AG08395 (cell line): Measurements from ENCODE around the gene PLPPR1.

ENCODE experiments used
- DNase-seq: peaks from one replicate; pipeline ENCODE4 v3.0.0; 2012; ENCODE audit warnings: mixed read lengths, low spot score

PLPPR1 gene

DNA sequence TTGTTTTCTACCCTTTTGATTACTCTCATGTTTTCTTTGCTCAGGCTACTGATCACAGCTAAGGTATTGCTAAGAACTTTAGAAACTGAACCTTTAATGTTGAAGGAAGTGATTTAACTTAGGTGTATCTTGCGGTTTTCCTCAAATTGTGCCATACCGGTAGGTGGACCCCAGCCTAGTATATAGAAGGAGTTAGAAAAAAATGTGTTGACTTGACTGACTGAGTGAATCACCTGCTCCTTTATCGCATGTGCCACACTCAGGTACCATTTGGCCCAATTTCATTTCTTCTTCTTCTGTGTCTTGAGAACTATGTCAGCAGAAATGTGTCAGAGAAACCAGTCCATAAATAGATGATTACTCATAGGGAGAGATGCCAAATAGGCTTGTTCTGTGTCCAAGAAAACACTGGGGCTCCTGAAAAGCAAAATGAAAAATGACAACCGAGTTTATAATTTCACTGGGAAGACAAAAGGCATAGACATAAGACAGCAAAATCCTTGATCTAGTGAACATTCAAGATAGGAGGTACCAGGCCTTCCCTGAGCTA, 19.4 kb downstream of the PLPPR1 start:
- DNase-seq, result no peak

DNA sequence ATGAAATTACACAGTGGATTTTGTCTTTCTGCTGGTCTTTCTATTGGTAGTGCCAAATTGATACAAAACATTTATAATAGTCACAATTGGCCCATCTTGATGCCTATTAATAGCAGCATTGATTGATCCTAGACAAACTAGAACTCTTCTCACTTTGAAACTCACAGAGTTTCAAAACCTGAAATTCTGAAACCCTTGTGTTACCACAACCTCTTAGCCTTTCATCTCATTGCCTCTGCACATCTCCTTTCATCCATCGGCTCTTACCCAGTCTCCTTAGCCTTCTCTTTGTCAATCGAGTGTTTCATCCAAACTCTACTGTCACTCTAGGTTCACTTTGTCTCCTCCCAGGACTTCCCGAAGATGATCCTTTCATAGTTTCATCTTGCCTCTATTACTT, 22.1 kb downstream of the PLPPR1 start:
- DNase-seq, result no peak

DNA sequence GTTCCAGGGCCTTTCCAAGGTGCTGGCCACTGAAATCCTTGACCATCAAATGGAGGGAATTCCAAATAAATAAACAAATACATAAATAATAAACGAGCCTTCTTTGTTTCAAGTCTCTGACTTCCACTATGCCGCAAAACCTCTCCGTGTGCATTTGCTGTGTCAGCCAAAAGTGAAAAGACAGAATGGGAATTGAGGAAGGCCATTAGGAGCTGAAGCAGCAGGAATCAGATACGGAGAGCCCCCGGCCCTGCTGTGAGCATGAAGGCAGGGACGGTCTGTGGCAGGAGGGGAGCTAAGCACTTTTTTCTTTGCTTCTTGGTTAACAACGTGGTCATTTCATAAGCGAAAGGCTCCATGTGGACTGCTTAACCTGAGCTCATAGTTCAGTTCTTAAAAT, 26.1 kb downstream of the PLPPR1 start:
- DNase-seq, result no peak

GRCh38 chr9:101055516-101055915, 27.0 kb downstream of the PLPPR1 start:
- DNase-seq, result no peak

DNA sequence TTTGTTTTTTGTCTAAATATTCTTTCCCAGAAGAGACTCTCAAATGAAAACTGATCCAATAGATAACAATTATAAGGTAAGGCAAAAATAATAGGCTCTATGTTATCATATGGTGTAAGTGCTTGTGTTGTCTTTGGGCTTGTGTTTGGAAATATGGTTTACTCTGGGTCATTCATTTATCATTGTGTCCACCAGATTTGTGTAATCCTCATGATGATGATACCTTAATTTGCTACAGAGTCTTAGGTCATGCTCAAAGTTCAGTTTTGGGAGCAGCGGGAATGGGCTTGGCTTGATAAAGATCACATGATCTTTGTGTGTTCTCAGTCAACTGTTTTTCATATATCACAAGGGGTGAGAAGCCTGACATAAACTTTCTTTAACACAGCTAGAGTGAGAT, 34.2 kb downstream of the PLPPR1 start:
- DNase-seq, result no peak

DNA sequence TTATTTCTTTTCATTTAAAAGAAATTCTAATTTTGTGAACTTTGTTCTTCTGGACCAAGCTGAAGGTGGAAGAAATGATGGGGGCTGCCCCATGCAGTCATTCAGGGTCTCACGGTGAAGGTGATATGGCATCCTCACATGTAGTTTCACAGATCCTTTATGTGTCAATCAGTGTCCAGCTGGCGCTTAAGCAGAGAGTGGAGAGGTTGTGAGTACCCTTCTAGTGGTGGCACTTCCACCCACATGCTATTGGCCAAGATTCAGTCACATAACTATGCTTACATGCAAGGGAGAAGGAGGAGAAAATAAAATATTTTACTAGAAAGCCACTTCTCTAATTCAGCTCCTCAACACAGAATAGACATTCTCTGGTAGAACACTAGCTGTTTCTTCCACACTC, 34.7 kb downstream of the PLPPR1 start:
- DNase-seq, result no peak

GRCh38 chr9:101064206-101064605, 35.7 kb downstream of the PLPPR1 start:
- no peak for DNase-seq

GRCh38 chr9:101065930-101066329, 37.4 kb downstream of the PLPPR1 start:
- no peak for DNase-seq

- DNase-seq, result no peak
These were observed 40.2 kb downstream of the PLPPR1 start for GRCh38 chr9:101068696-101069095.

GRCh38 chr9:101072259-101072658, 43.7 kb downstream of the PLPPR1 start:
- no peak for DNase-seq

- no peak for DNase-seq
These were observed 44.6 kb downstream of the PLPPR1 start for GRCh38 chr9:101073122-101073521.

- DNase-seq, result no peak
These were observed 53.1 kb downstream of the PLPPR1 start for GRCh38 chr9:101081641-101082040.

- no peak for DNase-seq
These were observed 55.1 kb downstream of the PLPPR1 start for GRCh38 chr9:101083448-101084202.

- DNase-seq, result no peak
These were observed 58.9 kb downstream of the PLPPR1 start for GRCh38 chr9:101087426-101087825.

GRCh38 chr9:101092922-101093321, 64.4 kb downstream of the PLPPR1 start:
- DNase-seq, result no peak

GRCh38 chr9:101093620-101094019, 65.1 kb downstream of the PLPPR1 start:
- no peak for DNase-seq

DNA sequence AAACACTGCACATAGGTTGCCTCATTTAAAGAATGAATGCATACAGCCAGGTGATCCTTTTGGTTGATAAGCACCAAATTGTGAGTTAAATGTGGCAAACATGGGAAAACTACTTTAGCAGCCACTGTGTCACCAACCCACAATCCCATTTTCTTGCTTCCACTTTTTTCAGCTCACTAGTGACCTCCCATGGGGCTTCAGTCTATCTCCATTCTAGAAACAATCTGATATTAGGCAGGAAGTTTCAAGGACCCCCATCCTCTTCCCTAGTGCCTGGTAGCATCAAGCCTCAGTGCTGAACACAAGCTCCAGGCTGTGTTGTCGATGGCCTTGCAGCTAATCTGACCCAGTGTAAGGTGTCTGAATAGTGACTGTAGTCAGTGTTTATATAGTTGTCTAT, 66.2 kb downstream of the PLPPR1 start:
- DNase-seq, result no peak

DNA sequence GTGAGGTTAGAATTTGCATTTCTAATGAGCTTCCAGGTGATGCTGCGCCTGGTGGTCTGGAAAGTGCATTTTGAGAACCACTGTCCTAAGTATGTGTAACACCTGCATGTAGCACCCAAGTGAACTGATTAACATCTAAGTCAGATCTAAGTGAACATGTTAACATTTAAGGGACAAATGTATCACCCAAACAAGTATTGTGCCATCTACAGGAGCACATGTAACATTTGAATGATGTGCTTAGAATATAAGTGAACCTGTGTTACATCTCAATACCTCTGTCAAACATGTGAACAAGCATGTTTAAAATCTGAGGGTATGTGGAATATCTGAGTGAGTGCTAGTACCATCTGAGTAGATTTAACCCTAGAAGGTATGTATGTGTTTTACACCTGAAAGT, 68.7 kb downstream of the PLPPR1 start:
- no peak for DNase-seq

DNA sequence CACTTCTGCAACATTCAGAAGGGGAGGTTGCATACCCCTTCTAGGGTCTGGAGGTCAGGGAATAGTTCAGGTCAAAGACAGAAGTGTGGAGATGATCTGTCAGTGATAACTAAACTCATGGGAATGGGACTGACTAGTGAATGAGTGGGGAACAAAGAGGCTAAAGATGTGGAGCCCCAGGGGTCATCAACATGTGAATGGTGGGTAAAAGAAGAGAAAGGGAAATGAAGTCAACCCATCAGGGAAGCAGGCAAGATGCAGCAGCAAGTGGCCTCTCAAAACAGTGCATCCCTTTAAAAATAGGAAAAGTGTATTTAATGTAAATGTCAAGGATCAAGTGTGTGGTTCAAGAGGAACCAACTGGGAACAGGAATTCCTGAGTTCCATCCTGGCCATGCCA, 69.9 kb downstream of the PLPPR1 start:
- DNase-seq, result no peak

GRCh38 chr9:101114317-101114716, 85.8 kb downstream of the PLPPR1 start:
- DNase-seq, result no peak

- DNase-seq, result no peak
These were observed 86.6 kb downstream of the PLPPR1 start for GRCh38 chr9:101115102-101115501.

GRCh38 chr9:101117161-101117560, 88.6 kb downstream of the PLPPR1 start:
- no peak for DNase-seq

- DNase-seq, result no peak
These were observed 90.8 kb downstream of the PLPPR1 start for GRCh38 chr9:101119206-101119819.
